ENCODE measurements around the gene STX12. TPM values are rescaled to one million over a fixed set of nuclear protein-coding genes. Genes with fewer than 3 reads are reported as not detected.
A peak's percentile ranks its signal among the peaks of the same experiment; 100 is the strongest.

Gene STX12
- total and polyA plus RNA-seq, 2 experiments from 2014 or later = 6.1 to 9.0 TPM

- H3K36me3 Mint-ChIP-seq (ENCODE audit: low read depth) = peaks cover 6% of the 10 kb centered on the region; the same call in 2 of the 3 replicates
- no peaks in the 10 kb centered on the region for H3K79me2 ChIP-seq (replicated peaks; ENCODE audit: insufficient read depth)
- H3K4me1 ChIP-seq (ENCODE audit: insufficient read depth) = no peaks in the 10 kb centered on the region; the same call in 1 of the 2 replicates
- DNase-seq (ENCODE audit: low spot score) (peak; percentile 91), ATAC-seq (peak; percentile 93)
- peaks cover 6% of the 10 kb centered on the region for H3K4me1 Mint-ChIP-seq
- H3K27me3 ChIP-seq (ENCODE audit: insufficient read depth) = no peaks in the 10 kb centered on the region
- H3K4me3 ChIP-seq = peak overlapping the region; percentile 36; the same call in 1 of the 2 replicates
- no peak for TF ChIP-seq EZH2phosphoT487 (IDR thresholded peaks at IDR 0.05; ENCODE audit: unreplicated experiment)
- no peak for TF ChIP-seq ZNF114 (CRISPR knock-in tag; IDR thresholded peaks at IDR 0.05)
- TF ChIP-seq ETS1 (IDR thresholded peaks at IDR 0.05) = no peak
- no peak for TF ChIP-seq CREB1 (CRISPR knock-in tag; IDR thresholded peaks at IDR 0.05; ENCODE audit: low read depth)
- TF ChIP-seq CTCF (conservative IDR thresholded peaks at IDR 0.05; ENCODE audit: low read depth in 2 of 2) = peak; percentile 98 to 99
- no peak for TF ChIP-seq NANOG (IDR thresholded peaks at IDR 0.05; ENCODE audit: borderline replicate concordance)
- TF ChIP-seq ZNF331 (CRISPR knock-in tag; IDR thresholded peaks at IDR 0.05; ENCODE audit: low read depth) = no peak
- TF ChIP-seq STAT1 (IDR thresholded peaks at IDR 0.05; ENCODE audit: unreplicated experiment) = no peak
- H3K9me3 Mint-ChIP-seq = peaks cover 5% of the 10 kb centered on the region; the same call in 2 of the 3 replicates
- H3K9me2 ChIP-seq (ENCODE audit: insufficient read depth) = no peaks in the 10 kb centered on the region
- no peak overlapping the region for H3K27ac ChIP-seq (ENCODE audit: low read depth)
- no peak overlapping the region for H3K27ac Mint-ChIP-seq
- H3F3A ChIP-seq (replicated peaks; ENCODE audit: low read depth) = no peaks in the 10 kb centered on the region
- H3K36me3 ChIP-seq (ENCODE audit: insufficient read depth) = no peaks in the 10 kb centered on the region
- H4K20me1 ChIP-seq (replicated peaks; ENCODE audit: insufficient read depth) = no peaks in the 10 kb centered on the region
- peaks cover 11% of the 10 kb centered on the region for H3K27me3 Mint-ChIP-seq (ENCODE audit: insufficient read depth, low read depth, poor library complexity)
- peak overlapping the region; percentile 48; the same call in 2 of the 3 replicates for H3K4me3 Mint-ChIP-seq
- peak overlapping the region; percentile 52; the same call in 1 of the 2 replicates for H3K4me2 ChIP-seq
- peak overlapping the region; percentile 99 for H2AFZ ChIP-seq
These were observed 85.3 kb downstream of the STX12 start for GRCh38 chr1:27858072-27858948.

GRCh38 chr1:27858949-27859576, 86.0 kb downstream of the STX12 start:
- Histone ChIP-seq H2AFZ (peak overlapping the region; percentile 99), H3K27me3 (ENCODE audit: insufficient read depth) (no peaks in the 10 kb centered on the region), H3K4me2 (no peak overlapping the region), H3K4me3 (no peak overlapping the region), H3K79me2 (replicated peaks; ENCODE audit: insufficient read depth) (no peaks in the 10 kb centered on the region), H3K4me1 (ENCODE audit: insufficient read depth) (no peaks in the 10 kb centered on the region; the same call in 1 of the 2 replicates), H3K36me3 (ENCODE audit: insufficient read depth) (no peaks in the 10 kb centered on the region), H3K9me2 (ENCODE audit: insufficient read depth) (no peaks in the 10 kb centered on the region), H3K27ac (ENCODE audit: low read depth) (no peak overlapping the region), H4K20me1 (replicated peaks; ENCODE audit: insufficient read depth) (no peaks in the 10 kb centered on the region), H3F3A (replicated peaks; ENCODE audit: low read depth) (no peaks in the 10 kb centered on the region)
- Mint-ChIP-seq H3K27me3 (ENCODE audit: insufficient read depth, low read depth, poor library complexity) (peaks cover 11% of the 10 kb centered on the region), H3K9me3 (peaks cover 5% of the 10 kb centered on the region; the same call in 2 of the 3 replicates), H3K4me3 (no peak overlapping the region), H3K27ac (no peak overlapping the region), H3K36me3 (ENCODE audit: low read depth) (peaks cover 6% of the 10 kb centered on the region; the same call in 2 of the 3 replicates), H3K4me1 (peaks cover 6% of the 10 kb centered on the region)
- ATAC-seq (peak; percentile 18), DNase-seq (ENCODE audit: low spot score) (no peak)
- TF ChIP-seq CREB1 (CRISPR knock-in tag; IDR thresholded peaks at IDR 0.05; ENCODE audit: low read depth) (no peak), CTCF (conservative IDR thresholded peaks at IDR 0.05; ENCODE audit: low read depth in 2 of 2) (no peak), REST (IDR thresholded peaks at IDR 0.05; ENCODE audit: unreplicated experiment) (no peak), POLR2AphosphoS5 (IDR thresholded peaks at IDR 0.05; ENCODE audit: low read depth) (no peak), ZNF114 (CRISPR knock-in tag; IDR thresholded peaks at IDR 0.05) (no peak), EZH2 (IDR thresholded peaks at IDR 0.05; ENCODE audit: low read depth, unreplicated experiment) (no peak), ETS1 (IDR thresholded peaks at IDR 0.05) (no peak), EZH2phosphoT487 (IDR thresholded peaks at IDR 0.05; ENCODE audit: unreplicated experiment) (no peak)

Data from GM23338 (cell line).